Measurements from ENCODE around the gene INPP4B. TPM values are rescaled to one million over a fixed set of nuclear protein-coding genes. Genes with fewer than 3 reads are reported as not detected.

Gene INPP4B
- total RNA-seq, 1 experiment from 2014 or later: 14.3 TPM

DNA sequence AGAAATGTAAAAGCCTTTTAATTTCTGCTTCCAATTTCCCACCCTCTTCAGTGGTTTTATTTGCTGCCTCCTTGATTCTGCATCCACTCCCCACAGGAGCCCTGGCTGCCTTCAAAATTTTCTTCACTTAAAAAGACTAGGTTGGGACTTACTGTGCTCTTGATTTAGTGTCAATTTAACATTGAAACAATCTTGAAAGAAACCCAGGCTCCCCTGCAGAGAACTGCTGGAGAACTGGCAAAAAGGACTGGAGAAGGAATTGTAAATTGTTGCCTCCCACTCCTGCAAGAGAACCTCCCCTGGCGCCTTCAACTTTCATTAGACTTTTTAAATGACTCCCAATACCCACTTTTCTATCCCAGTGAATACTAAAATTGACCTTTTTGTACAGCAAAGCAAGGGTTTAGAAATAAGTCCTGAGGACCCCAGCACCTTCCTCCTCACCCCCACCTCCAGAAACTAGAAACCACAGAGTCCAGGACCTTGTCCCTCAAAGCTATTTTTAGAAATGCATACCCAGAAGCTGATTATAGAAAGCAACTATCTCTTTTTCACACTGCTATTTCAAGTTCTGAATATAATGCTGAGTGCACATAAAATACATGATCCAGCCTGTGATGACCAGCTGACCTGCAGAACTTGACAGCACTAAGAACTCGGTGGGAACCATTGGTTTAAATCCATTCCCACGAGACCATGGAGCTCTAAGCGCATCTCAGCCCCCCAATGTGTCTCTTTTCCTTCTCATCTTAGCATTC, 155.5 kb downstream of the INPP4B start:
- no peak overlapping the region for H2AFZ ChIP-seq (ENCODE audit: low read depth, low read length, poor library complexity, severe bottlenecking)
- RAD21 ChIA-PET (ENCODE audit: low non-redundant PET in 1 of 2, low total read pairs in 2 of 2, uncharacterized antibody in 2 of 2, unreplicated experiment in 2 of 2): no interaction called here
- ATAC-seq (no peak), DNase-seq (ENCODE audit: low read depth, low spot score) (no peak)
- H3K4me3 ChIP-seq (replicated peaks in 1 of 2; ENCODE audit: low read depth in 1 of 2, low read length in 2 of 2): no peak overlapping the region
- no peaks in the 10 kb centered on the region for H3K4me1 ChIP-seq (ENCODE audit: control insufficient read depth in 1 of 2, insufficient read depth in 2 of 2, low read length in 2 of 2)
- no peaks in the 10 kb centered on the region for H3K79me2 ChIP-seq (ENCODE audit: insufficient read depth, low read length)
- no peaks in the 10 kb centered on the region for H3K9me2 ChIP-seq (ENCODE audit: insufficient read depth)
- no peak overlapping the region for H3K9ac ChIP-seq (ENCODE audit: low read length)
- no peak overlapping the region for H3K4me2 ChIP-seq (ENCODE audit: low read length)
- no peak for TF ChIP-seq EGR1 (IDR thresholded peaks at IDR 0.05; ENCODE audit: low read depth)
- TF ChIP-seq POLR2A (IDR thresholded peaks at IDR 0.05; ENCODE audit: borderline replicate concordance, extremely low read depth, insufficient read depth, insufficient read length): no peak
- POLR2A ChIA-PET: no interaction called here
- CTCF ChIA-PET: no interaction called here
- H3K36me3 ChIP-seq (ENCODE audit: control insufficient read depth in 1 of 2, insufficient read depth in 2 of 2, low read length in 2 of 2): no peaks in the 10 kb centered on the region
- intact Hi-C loops (cut with micrococcal nuclease): no loop called here
- H3K27ac ChIP-seq (ENCODE audit: low read depth, low read length): no peak overlapping the region
- no peaks in the 10 kb centered on the region for H4K20me1 ChIP-seq (ENCODE audit: insufficient read depth)
- BruUV-seq (replicated peaks): no TSS peak
- no peaks in the 10 kb centered on the region for H3K9me3 ChIP-seq (ENCODE audit: control insufficient read depth in 1 of 2, insufficient read depth in 1 of 2, low read depth in 1 of 2, low read length in 2 of 2)
- no peaks in the 10 kb centered on the region for H3K27me3 ChIP-seq (ENCODE audit: insufficient read depth, low read length)

DNA sequence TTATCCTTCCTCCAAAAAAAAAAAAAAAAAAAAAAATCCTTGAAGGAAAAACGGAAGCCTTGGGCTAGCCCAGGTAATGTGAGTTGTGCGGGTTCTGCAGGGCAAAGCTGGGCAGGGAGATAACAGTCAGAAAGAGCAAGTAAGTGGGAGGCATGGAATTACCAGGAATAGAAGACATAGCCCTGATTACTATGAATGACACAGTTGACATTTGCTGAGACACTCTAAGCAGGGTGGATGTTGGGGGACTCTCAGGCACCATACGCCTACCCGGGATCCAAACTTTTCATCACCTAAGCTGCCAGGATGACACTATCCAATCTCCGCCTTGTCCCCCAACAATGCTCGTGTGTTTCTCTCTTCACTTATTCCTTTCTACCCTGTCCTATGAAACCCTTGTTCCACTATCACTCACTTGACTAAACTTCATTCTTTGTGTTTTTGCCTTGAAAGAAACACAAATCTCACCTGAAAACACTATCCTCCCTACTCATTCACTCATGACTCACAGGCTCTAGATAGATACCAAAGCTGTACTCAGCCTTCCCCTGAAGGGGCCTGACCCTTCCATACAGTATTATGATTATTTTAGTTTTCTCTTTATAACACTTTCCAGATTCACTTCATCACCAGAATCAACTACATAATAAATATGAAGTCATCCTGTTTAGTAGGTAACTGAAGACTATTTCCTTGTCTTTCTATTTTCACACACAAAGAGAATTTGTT, 158.4 kb downstream of the INPP4B start:
- CTCF ChIA-PET: no interaction called here
- RAD21 ChIA-PET (ENCODE audit: low non-redundant PET in 1 of 2, low total read pairs in 2 of 2, uncharacterized antibody in 2 of 2, unreplicated experiment in 2 of 2): no interaction called here
- no peak for ATAC-seq
- H3K27ac ChIP-seq (ENCODE audit: low read depth, low read length): no peak overlapping the region
- intact Hi-C loops (cut with micrococcal nuclease): no loop called here
- no peak overlapping the region for H3K4me2 ChIP-seq (ENCODE audit: low read length)
- BruUV-seq (replicated peaks): no TSS peak
- H3K27me3 ChIP-seq (ENCODE audit: insufficient read depth, low read length): no peaks in the 10 kb centered on the region
- H3K9ac ChIP-seq (ENCODE audit: low read length): no peak overlapping the region
- H3K36me3 ChIP-seq (ENCODE audit: control insufficient read depth in 1 of 2, insufficient read depth in 2 of 2, low read length in 2 of 2): no peaks in the 10 kb centered on the region
- H3K4me1 ChIP-seq (ENCODE audit: control insufficient read depth in 1 of 2, insufficient read depth in 2 of 2, low read length in 2 of 2): no peaks in the 10 kb centered on the region
- DNase-seq (ENCODE audit: low read depth, low spot score): no peak
- H3K79me2 ChIP-seq (ENCODE audit: insufficient read depth, low read length): no peaks in the 10 kb centered on the region
- H2AFZ ChIP-seq (ENCODE audit: low read depth, low read length, poor library complexity, severe bottlenecking): no peak overlapping the region
- H4K20me1 ChIP-seq (ENCODE audit: insufficient read depth): no peaks in the 10 kb centered on the region
- TF ChIP-seq ZFX (IDR thresholded peaks at IDR 0.05): no peak
- no peak for TF ChIP-seq ZNF274 (IDR thresholded peaks at IDR 0.05; ENCODE audit: low read depth, low read length)
- TF ChIP-seq RAD21 (IDR thresholded peaks at IDR 0.05; ENCODE audit: low read depth): no peak
- TF ChIP-seq, protein P1, sequence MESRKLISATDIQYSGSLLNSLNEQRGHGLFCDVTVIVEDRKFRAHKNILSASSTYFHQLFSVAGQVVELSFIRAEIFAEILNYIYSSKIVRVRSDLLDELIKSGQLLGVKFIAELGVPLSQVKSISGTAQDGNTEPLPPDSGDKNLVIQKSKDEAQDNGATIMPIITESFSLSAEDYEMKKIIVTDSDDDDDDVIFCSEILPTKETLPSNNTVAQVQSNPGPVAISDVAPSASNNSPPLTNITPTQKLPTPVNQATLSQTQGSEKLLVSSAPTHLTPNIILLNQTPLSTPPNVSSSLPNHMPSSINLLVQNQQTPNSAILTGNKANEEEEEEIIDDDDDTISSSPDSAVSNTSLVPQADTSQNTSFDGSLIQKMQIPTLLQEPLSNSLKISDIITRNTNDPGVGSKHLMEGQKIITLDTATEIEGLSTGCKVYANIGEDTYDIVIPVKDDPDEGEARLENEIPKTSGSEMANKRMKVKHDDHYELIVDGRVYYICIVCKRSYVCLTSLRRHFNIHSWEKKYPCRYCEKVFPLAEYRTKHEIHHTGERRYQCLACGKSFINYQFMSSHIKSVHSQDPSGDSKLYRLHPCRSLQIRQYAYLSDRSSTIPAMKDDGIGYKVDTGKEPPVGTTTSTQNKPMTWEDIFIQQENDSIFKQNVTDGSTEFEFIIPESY (IDR thresholded peaks at IDR 0.05; ENCODE audit: extremely low read depth, insufficient replicate concordance, low read length): no peak
- TF ChIP-seq, protein P2, sequence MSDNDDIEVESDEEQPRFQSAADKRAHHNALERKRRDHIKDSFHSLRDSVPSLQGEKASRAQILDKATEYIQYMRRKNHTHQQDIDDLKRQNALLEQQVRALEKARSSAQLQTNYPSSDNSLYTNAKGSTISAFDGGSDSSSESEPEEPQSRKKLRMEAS (IDR thresholded peaks at IDR 0.05): no peak
- no peak for TF ChIP-seq SIN3A (IDR thresholded peaks at IDR 0.05; ENCODE audit: low read depth)
- no peak for TF ChIP-seq TCF7L2 (IDR thresholded peaks at IDR 0.05; ENCODE audit: borderline replicate concordance, extremely low read depth, insufficient read depth, insufficient read length)
- TF ChIP-seq, protein P3, sequence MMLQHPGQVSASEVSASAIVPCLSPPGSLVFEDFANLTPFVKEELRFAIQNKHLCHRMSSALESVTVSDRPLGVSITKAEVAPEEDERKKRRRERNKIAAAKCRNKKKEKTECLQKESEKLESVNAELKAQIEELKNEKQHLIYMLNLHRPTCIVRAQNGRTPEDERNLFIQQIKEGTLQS (IDR thresholded peaks at IDR 0.05): no peak
- no peak overlapping the region for H3K4me3 ChIP-seq (replicated peaks in 1 of 2; ENCODE audit: low read depth in 1 of 2, low read length in 2 of 2)
- no peaks in the 10 kb centered on the region for H3K9me2 ChIP-seq (ENCODE audit: insufficient read depth)
- no peaks in the 10 kb centered on the region for H3K9me3 ChIP-seq (ENCODE audit: control insufficient read depth in 1 of 2, insufficient read depth in 1 of 2, low read depth in 1 of 2, low read length in 2 of 2)
- POLR2A ChIA-PET: no interaction called here
